ENCODE measurements around the gene ANKRD39. TPM values are rescaled to one million over a fixed set of nuclear protein-coding genes. Genes with fewer than 3 reads are reported as not detected.

The ANKRD39 gene
- total and polyA plus RNA-seq, 10 of the 15 experiments (the other 5 are each of a cell fraction or from before 2014, with no cell fraction given) = 7.4 to 36.2 (median 23.7) TPM

DNA sequence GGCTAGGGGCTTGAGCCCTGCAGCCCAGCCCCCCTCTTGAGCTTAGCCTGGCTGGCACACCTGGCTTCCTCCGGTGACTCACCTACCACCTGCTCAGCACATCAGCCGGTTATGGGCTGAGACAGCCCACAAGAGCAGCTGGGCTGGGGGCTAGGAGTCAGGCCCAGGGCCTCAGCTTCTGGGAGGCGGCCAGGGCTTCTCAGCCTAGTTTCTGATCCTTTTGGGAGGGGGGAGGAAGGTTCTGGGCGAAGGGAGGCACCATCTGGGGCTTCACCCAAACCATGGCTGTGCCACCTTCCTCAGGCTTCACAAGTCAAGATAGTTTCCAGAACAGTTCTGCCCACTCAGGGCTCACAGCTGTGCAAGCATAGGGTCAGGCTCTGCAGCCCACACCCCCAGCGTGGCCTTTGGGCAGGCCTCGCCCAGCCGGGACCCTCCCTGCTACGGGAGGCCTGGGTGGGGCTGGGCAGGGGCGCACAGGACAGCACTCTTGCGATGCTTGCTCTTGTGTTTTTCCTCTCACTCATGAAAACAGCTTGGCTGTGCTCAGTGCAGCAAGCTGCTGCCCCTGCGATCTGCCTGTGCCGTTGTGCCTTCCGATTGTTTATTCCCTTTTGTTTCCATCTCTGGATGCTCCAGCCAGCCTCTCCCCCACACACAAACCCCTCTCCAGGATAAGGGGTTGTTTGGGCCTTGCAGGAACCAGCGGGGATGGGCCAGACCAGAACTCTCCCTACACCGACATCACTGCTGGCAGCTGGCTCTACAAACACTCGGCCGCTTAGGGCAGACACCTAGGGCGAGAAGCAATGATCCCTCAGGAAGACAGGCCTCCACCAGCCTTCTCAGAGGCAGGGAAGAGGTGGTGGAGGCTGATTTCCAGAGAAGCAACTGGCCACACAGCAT, 38.2 kb upstream of the ANKRD39 start:
- Histone ChIP-seq H3K9ac (ENCODE audit: control insufficient read depth, insufficient read depth, low read length) (no peak overlapping the region), H3K27ac (ENCODE audit: control insufficient read depth, insufficient read depth) (no peak overlapping the region), H2AFZ (ENCODE audit: control insufficient read depth, low read depth, low read length) (no peak overlapping the region), H3K4me2 (ENCODE audit: control insufficient read depth, insufficient read depth) (no peak overlapping the region), H3K79me2 (ENCODE audit: control insufficient read depth, insufficient read depth, low read length) (no peaks in the 10 kb centered on the region), H3K4me3 (no peak overlapping the region), H3K36me3 (ENCODE audit: control insufficient read depth in 2 of 2, insufficient read depth in 2 of 2, low read length in 1 of 2) (no peaks in the 10 kb centered on the region), H3K9me3 (replicated peaks; ENCODE audit: control insufficient read depth, insufficient read depth, low read length) (no peaks in the 10 kb centered on the region), H4K20me1 (ENCODE audit: control insufficient read depth, insufficient read depth) (no peaks in the 10 kb centered on the region), H3K27me3 (replicated peaks in 1 of 2; ENCODE audit: control insufficient read depth in 2 of 2, insufficient read depth in 2 of 2, low read length in 1 of 2) (no peaks in the 10 kb centered on the region; a peak in 1 of 4 replicates), H3K4me1 (ENCODE audit: control insufficient read depth, insufficient read depth, low read length) (no peaks in the 10 kb centered on the region)
- 42% methylated on average over 18 of the region's 18 CpGs for WGBS (ENCODE audit: insufficient coverage, insufficient replicate concordance, low lambda C conversion rate, missing lambda C conversion rate)
- in situ Hi-C loops (cut with MboI) (no loop called here), intact Hi-C loops (cut with micrococcal nuclease; ENCODE audit: unreplicated experiment) (no loop called here)
- no TSS peak for BruUV-seq (replicated peaks)
- FAIRE-seq = no peak
- no peak for DNase-seq (ENCODE audit: low read depth, low spot score)
- ChIA-PET RAD21 (ENCODE audit: unreplicated experiment) (interaction anchor here (0.9 kb wide), 1 partner anchor 38 kb away, joined by 3 read pairs; the partner anchor contains the start of gene ANKRD39), POLR2A (no interaction called here), SMC1A (ENCODE audit: uncharacterized antibody, unreplicated experiment) (no interaction called here), CTCF (interaction anchor here (0.9 to 1.3 kb wide), 3 partner anchors 38 to 54 kb away, joined by 3 to 4 read pairs (median 3); partner anchors contain the start of gene ANKRD39)
- ATAC-seq = no peak; the same call in 2 of the 3 replicates
- TF ChIP-seq, protein P1, sequence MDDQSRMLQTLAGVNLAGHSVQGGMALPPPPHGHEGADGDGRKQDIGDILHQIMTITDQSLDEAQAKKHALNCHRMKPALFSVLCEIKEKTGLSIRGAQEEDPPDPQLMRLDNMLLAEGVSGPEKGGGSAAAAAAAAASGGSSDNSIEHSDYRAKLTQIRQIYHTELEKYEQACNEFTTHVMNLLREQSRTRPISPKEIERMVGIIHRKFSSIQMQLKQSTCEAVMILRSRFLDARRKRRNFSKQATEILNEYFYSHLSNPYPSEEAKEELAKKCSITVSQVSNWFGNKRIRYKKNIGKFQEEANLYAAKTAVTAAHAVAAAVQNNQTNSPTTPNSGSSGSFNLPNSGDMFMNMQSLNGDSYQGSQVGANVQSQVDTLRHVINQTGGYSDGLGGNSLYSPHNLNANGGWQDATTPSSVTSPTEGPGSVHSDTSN (IDR thresholded peaks at IDR 0.05; ENCODE audit: insufficient replicate concordance, low read depth, low read length) = no peak
- TF ChIP-seq BHLHE40 (IDR thresholded peaks at IDR 0.05; ENCODE audit: borderline replicate concordance in 1 of 2, low read depth in 2 of 2, low read length in 1 of 2) = no peak
- TF ChIP-seq CBX5 (IDR thresholded peaks at IDR 0.05; ENCODE audit: low read depth) = no peak
- TF ChIP-seq SREBF1 (IDR thresholded peaks at IDR 0.05; ENCODE audit: low read length) = no peak
- no peak for TF ChIP-seq TCF12 (IDR thresholded peaks at IDR 0.05; ENCODE audit: low read depth, low read length)
- TF ChIP-seq, protein P2, sequence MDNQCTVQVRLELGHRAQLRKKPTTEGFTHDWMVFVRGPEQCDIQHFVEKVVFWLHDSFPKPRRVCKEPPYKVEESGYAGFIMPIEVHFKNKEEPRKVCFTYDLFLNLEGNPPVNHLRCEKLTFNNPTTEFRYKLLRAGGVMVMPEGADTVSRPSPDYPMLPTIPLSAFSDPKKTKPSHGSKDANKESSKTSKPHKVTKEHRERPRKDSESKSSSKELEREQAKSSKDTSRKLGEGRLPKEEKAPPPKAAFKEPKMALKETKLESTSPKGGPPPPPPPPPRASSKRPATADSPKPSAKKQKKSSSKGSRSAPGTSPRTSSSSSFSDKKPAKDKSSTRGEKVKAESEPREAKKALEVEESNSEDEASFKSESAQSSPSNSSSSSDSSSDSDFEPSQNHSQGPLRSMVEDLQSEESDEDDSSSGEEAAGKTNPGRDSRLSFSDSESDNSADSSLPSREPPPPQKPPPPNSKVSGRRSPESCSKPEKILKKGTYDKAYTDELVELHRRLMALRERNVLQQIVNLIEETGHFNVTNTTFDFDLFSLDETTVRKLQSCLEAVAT (IDR thresholded peaks at IDR 0.05) = no peak
- TF ChIP-seq ZNF274 (IDR thresholded peaks at IDR 0.05; ENCODE audit: insufficient read depth, insufficient read length) = no peak
- TF ChIP-seq, protein P3, sequence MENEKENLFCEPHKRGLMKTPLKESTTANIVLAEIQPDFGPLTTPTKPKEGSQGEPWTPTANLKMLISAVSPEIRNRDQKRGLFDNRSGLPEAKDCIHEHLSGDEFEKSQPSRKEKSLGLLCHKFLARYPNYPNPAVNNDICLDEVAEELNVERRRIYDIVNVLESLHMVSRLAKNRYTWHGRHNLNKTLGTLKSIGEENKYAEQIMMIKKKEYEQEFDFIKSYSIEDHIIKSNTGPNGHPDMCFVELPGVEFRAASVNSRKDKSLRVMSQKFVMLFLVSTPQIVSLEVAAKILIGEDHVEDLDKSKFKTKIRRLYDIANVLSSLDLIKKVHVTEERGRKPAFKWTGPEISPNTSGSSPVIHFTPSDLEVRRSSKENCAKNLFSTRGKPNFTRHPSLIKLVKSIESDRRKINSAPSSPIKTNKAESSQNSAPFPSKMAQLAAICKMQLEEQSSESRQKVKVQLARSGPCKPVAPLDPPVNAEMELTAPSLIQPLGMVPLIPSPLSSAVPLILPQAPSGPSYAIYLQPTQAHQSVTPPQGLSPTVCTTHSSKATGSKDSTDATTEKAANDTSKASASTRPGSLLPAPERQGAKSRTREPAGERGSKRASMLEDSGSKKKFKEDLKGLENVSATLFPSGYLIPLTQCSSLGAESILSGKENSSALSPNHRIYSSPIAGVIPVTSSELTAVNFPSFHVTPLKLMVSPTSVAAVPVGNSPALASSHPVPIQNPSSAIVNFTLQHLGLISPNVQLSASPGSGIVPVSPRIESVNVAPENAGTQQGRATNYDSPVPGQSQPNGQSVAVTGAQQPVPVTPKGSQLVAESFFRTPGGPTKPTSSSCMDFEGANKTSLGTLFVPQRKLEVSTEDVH (IDR thresholded peaks at IDR 0.05; ENCODE audit: low read depth, partially characterized antibody) = no peak
- no peak for TF ChIP-seq STAT1 (conservative IDR thresholded peaks at IDR 0.05)
- TF ChIP-seq POLR2AphosphoS5 (IDR thresholded peaks at IDR 0.05; ENCODE audit: low read length) = no peak
- TF ChIP-seq, protein P4, sequence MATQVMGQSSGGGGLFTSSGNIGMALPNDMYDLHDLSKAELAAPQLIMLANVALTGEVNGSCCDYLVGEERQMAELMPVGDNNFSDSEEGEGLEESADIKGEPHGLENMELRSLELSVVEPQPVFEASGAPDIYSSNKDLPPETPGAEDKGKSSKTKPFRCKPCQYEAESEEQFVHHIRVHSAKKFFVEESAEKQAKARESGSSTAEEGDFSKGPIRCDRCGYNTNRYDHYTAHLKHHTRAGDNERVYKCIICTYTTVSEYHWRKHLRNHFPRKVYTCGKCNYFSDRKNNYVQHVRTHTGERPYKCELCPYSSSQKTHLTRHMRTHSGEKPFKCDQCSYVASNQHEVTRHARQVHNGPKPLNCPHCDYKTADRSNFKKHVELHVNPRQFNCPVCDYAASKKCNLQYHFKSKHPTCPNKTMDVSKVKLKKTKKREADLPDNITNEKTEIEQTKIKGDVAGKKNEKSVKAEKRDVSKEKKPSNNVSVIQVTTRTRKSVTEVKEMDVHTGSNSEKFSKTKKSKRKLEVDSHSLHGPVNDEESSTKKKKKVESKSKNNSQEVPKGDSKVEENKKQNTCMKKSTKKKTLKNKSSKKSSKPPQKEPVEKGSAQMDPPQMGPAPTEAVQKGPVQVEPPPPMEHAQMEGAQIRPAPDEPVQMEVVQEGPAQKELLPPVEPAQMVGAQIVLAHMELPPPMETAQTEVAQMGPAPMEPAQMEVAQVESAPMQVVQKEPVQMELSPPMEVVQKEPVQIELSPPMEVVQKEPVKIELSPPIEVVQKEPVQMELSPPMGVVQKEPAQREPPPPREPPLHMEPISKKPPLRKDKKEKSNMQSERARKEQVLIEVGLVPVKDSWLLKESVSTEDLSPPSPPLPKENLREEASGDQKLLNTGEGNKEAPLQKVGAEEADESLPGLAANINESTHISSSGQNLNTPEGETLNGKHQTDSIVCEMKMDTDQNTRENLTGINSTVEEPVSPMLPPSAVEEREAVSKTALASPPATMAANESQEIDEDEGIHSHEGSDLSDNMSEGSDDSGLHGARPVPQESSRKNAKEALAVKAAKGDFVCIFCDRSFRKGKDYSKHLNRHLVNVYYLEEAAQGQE (IDR thresholded peaks at IDR 0.05; ENCODE audit: low read depth, low read length) = no peak
- TF ChIP-seq SRF (IDR thresholded peaks at IDR 0.05; ENCODE audit: low read depth in 2 of 2, low read length in 2 of 2) = no peak
- TF ChIP-seq RCOR1 (conservative IDR thresholded peaks at IDR 0.05; ENCODE audit: low read depth, low read length) = no peak

Data from GM12878 (cell line).